ENCODE data around the gene IFFO2.
"Not testable (repeated sequence)": the region's sequence is repeated elsewhere in the genome, so short reads cannot be mapped to it uniquely, and the experiment has no call there.

Gene IFFO2

GRCh38 chr1:18871401-18872070 lies 84.9 kb downstream of the IFFO2 start:
- DNase-seq (ENCODE audit: low read depth) = no peak
- no peak for TF ChIP-seq CTCF (IDR thresholded peaks at IDR 0.05; ENCODE audit: insufficient read depth, low read depth, low read length, missing control alignments)
- no peak overlapping the region for H3K4me3 ChIP-seq (ENCODE audit: low read length)

GRCh38 chr1:18870957-18871356 lies 85.5 kb downstream of the IFFO2 start:
- H3K4me3 ChIP-seq (ENCODE audit: low read length) = no peak overlapping the region
- no peak for TF ChIP-seq CTCF (IDR thresholded peaks at IDR 0.05; ENCODE audit: insufficient read depth, low read depth, low read length, missing control alignments)
- DNase-seq (ENCODE audit: low read depth) = no peak

- not testable (repeated sequence) for H3K4me3 ChIP-seq (ENCODE audit: low read length); DNase-seq (ENCODE audit: low read depth)
Measured at GRCh38 chr1:18870595-18870865, 85.9 kb downstream of the IFFO2 start.

- H3K4me3 ChIP-seq (ENCODE audit: low read length) = no peak overlapping the region
- no peak for TF ChIP-seq CTCF (IDR thresholded peaks at IDR 0.05; ENCODE audit: insufficient read depth, low read depth, low read length, missing control alignments)
- DNase-seq (ENCODE audit: low read depth) = no peak
Measured at GRCh38 chr1:18869847-18870594, 86.5 kb downstream of the IFFO2 start.

GRCh38 chr1:18868801-18869424 lies 87.6 kb downstream of the IFFO2 start:
- H3K4me3 ChIP-seq (ENCODE audit: low read length) = no peak overlapping the region
- TF ChIP-seq CTCF (IDR thresholded peaks at IDR 0.05; ENCODE audit: insufficient read depth, low read depth, low read length, missing control alignments) = no peak
- no peak for DNase-seq (ENCODE audit: low read depth)

GRCh38 chr1:18868354-18868753 lies 88.1 kb downstream of the IFFO2 start:
- no peak for DNase-seq (ENCODE audit: low read depth)

More at GRCh38 chr1:18868354-18868753, 88.1 kb downstream of the IFFO2 start:
- no peak for TF ChIP-seq CTCF (IDR thresholded peaks at IDR 0.05; ENCODE audit: insufficient read depth, low read depth, low read length, missing control alignments)
- no peak overlapping the region for H3K4me3 ChIP-seq (ENCODE audit: low read length)
